Measurements from ENCODE around the gene FBLN5.

FBLN5 gene, protein sequence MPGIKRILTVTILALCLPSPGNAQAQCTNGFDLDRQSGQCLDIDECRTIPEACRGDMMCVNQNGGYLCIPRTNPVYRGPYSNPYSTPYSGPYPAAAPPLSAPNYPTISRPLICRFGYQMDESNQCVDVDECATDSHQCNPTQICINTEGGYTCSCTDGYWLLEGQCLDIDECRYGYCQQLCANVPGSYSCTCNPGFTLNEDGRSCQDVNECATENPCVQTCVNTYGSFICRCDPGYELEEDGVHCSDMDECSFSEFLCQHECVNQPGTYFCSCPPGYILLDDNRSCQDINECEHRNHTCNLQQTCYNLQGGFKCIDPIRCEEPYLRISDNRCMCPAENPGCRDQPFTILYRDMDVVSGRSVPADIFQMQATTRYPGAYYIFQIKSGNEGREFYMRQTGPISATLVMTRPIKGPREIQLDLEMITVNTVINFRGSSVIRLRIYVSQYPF

DNA sequence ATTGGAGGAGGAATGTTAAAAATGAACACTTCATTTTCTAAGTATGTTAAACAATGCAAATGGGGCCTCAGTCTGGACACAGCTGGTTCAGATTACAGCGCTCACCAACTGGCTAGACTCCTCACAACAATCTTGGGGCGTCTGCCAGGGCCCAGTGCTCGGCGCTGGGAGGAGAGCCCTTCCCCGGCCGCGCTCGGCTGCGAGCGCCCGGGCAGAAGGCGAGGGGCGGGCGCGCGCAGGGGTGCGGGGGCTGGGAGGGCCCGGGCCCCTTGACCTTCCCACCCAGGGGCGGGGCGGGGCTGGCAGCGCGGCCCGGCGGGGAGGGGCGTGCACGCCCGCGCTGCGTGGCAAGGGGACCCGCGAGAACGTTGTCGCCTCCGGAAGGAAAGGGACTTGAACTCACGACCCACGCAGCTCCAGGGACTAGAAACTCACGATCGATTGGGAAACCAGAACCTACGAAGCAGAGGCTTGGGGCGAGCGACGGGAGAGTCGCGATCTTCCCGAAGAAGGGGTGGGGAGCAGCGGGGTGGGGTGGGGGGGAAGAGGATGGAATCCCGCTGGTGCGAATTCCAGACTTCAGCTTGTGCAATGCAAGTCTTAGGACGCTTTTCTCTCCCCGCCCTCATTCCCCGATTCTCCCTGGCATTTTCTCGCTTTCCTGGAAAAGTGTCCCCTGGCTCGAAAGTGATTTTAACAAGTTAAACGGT lies at the start of gene FBLN5:
TSS of gene FBLN5 (minus strand) at position 220 of the 710 bp plus-strand sequence. CDS start 465 bp downstream, outside the sequence.
- peak; percentile 17 for DNase-seq (ENCODE audit: low read depth)

- DNase-seq (ENCODE audit: low read depth), result no peak
These were observed 49.5 kb upstream of the FBLN5 start for GRCh38 chr14:91996948-91997371.

DNA sequence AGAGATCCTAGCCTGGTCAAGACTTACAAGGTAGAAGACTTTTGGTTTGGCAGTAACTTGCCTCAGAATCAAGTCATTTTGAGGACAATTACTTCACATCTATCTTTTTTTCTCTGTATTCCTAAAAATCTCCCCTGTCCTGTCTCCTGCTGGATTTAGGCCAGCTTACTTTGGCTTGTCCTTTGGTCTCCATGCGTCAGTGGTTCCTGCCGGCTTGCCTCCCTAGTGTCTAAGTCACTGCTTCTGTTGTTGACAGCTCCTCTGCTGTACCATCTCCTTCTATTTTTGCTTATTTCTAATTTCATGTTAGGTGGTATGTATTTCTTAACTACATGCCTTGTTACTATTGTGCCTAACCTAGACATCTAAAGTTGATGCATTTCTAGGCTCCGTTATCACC lies 39.7 kb upstream of the FBLN5 start:
- no peak for DNase-seq (ENCODE audit: low read depth)

DNA sequence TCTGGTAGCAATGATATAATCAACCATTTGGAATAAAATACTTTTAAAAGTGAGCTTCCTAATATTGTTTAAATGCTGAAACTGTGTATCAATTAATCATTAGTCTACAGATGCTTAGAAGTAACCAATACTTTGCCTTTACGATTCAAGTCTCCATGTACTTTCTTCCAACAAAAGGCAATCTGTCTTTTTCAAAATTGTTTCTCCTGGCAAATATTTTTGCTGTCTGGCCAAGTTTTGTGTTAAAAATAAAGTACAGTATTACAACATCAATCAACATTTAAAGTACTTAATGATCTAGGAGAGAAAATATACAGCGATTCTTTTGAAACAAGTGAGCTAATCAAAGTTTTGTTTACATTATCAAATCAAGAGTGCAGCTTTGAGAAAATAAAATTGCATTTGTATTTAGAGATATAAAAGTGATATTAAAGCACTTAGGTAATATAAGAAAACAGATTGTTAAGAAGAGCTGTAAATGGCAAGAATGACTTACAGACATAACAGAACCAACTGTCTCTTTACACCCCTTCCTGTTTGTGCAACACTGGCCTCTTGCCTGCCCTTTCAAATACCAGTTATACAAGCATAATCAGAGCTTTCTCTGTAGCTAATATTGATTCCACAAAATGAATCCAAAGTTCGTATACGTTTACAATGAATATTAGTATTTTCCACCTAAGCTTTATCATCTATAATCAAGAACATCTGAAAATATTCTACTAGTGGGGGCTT lies 38.2 kb upstream of the FBLN5 start:
- no peak for DNase-seq (ENCODE audit: low read depth)

DNA sequence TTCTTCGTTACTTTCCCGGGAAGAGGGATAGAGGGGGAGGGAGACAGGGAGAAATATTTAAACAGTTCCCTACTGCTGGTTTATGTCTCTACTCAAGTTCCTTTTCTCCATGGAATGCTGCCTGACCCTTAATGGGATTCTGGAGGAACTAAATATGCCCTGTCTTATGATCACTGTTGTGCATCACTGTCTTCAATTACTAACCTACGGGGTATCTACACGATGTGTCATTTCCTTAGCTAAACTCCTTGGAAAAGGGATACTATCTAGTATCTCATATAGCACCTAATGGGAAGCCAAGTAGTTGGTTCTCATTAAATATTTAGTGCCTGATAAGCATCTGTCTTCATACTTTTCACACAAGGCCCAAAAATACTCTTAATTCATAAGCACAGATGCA lies 37.5 kb upstream of the FBLN5 start:
- DNase-seq (ENCODE audit: low read depth), result no peak

DNA sequence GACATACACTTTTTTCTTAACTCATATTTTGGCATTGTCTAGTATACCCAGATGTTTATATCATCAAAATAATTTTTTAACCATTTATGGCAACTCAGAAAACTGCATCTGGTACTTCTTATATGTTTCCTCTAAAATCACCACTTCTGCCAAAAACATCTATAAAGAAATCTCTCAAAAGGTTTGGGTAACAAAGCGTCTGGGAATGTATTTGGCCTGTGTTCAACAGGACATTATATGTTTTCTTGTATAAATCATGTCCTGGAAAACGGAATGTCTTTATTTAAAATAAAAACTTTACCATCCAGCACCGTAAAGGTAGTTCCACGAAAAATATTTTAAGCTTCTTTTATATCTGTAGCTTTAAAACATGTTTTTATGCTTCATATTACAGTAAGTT lies 36.1 kb upstream of the FBLN5 start:
- DNase-seq (ENCODE audit: low read depth), result no peak

GRCh38 chr14:91980157-91980556 lies 32.7 kb upstream of the FBLN5 start:
- DNase-seq (ENCODE audit: low read depth), result no peak

DNA sequence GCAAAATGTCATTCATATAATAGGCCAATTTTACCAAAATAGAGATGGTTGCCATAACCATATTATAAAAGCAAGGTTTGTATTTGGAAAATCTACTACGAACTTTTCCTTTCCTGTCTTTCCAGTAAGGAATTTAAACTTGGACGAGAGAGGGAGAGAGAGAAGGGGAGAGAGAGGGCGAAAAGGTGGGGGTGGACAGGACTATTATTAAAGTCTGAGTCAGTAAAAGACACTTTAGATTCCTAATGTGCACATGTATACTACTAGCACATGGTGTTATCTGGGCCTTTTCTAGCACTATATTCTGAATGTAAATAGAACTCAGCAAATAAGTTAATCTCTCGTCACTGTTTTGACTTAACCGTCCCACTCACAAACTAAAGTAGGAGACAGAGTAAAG lies 30.4 kb upstream of the FBLN5 start:
- no peak for DNase-seq (ENCODE audit: low read depth)

DNA sequence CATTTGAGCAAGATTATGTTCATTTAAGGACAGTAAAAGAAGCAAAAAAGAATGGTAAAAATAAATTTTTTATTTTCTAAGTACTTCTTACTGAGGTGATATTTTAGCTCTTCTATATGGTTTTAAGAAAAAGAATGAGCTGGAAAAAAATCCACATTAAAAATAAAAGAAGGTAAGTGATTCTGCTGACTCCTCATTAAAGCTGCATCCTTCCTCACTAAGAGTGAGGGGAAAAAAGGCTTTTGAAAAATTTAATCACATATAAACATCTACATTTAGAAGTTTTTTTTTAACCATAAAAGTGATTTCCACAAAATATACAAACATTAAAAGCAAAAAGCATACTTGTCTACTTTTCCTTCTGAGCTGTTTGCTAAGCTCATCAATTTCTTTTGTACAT lies 28.3 kb upstream of the FBLN5 start:
- DNase-seq (ENCODE audit: low read depth), result no peak

- no peak for DNase-seq (ENCODE audit: low read depth)
These were observed 23.8 kb upstream of the FBLN5 start for GRCh38 chr14:91971188-91971778.

GRCh38 chr14:91968280-91968679 lies 20.8 kb upstream of the FBLN5 start:
- DNase-seq (ENCODE audit: low read depth), result no peak

GRCh38 chr14:91964724-91965123 lies 17.2 kb upstream of the FBLN5 start:
- no peak for DNase-seq (ENCODE audit: low read depth)

GRCh38 chr14:91964011-91964410 lies 16.5 kb upstream of the FBLN5 start:
- DNase-seq (ENCODE audit: low read depth), result no peak

GRCh38 chr14:91963465-91963864 lies 16.0 kb upstream of the FBLN5 start:
- no peak for DNase-seq (ENCODE audit: low read depth)

- no peak for DNase-seq (ENCODE audit: low read depth)
These were observed 14.1 kb upstream of the FBLN5 start for GRCh38 chr14:91961297-91962220.

- DNase-seq (ENCODE audit: low read depth), result no peak
These were observed 10.4 kb upstream of the FBLN5 start for GRCh38 chr14:91957876-91958313.

- DNase-seq (ENCODE audit: low read depth), result no peak
These were observed 9.1 kb upstream of the FBLN5 start for GRCh38 chr14:91956616-91957015.

DNA sequence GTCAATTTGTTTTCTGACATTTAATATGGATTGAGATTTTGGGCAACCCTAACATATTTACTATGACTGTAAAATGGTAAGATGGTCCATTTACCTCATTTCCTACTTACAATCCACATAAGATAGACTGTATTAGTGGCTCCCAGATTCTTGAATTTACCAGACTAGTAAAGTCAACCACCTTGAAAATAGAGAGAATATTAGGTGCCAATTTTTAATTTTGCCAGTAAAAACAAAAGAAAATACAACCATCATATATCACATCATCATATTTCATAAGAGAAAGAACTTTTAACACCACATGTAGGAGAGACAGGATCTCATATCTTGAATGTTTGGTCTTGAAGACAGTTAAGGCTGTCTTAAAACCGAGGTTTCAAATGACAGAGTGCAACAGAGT lies 7.7 kb upstream of the FBLN5 start:
- DNase-seq (ENCODE audit: low read depth), result no peak

DNA sequence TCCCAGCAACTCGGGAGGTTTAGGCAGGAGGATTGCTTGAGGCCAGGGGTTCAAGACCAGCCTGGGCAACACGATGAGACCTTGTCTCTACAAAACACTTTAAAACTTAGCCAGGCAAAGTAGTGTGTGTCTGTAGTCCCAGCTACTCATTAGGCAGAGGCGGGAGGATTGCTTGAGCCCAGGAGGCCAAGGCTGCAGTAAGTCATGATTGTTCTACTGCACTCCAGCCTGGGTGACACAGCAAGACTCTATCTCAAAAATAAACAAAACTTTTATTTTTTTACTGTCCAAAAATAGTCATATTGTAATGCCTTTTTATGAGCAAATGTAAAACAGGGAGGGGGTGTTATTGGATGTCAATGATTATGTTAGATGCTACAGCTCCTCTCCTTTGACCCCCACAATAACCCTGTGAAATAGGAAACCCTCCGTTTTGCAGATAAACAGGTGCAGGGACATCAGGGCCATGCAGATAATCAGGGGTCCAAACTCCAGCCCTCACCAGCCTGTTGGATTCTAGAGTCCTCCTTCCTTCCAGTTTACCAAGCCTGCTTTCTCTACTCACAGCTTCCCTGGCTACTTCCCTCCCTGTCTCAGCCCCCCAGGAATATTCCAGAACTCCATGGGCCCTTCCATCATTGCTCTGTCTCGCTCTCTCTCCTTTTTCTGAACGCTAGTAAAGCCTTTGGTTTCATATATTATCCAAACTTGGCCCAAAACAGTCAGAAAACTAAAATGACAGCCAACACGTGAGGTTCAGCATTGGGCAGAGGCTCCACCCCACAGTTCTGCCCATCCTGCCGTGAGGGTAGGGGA lies 5.9 kb upstream of the FBLN5 start:
- DNase-seq (ENCODE audit: low read depth), result no peak
